Neural cell (in vitro differentiated cells): ENCODE data around the gene NACC2.

Experiments used
- CTCF ChIP-seq: fragments of 450-650 bp; IDR thresholded peaks from 2 replicates; pipeline ENCODE4 v1.5.1; 2014; ENCODE audit warnings: antibody characterized with exemption, mild to moderate bottlenecking, moderate library complexity; ENCODE audit not compliant: poor library complexity, severe bottlenecking
- EZH2 ChIP-seq: fragments of 200-600, 300-800 bp; shearing (Covaris generic), sonication (generic); IDR thresholded peaks from 2 replicates; pipeline ENCODE4 v1.6.1; 2014; ENCODE audit warnings: antibody characterized with exemption, low read length, borderline replicate concordance, mild to moderate bottlenecking; ENCODE audit not compliant: insufficient read depth, poor library complexity, severe bottlenecking
- RAD21 ChIP-seq: fragments of 450-650 bp; conservative IDR thresholded peaks from 2 replicates; pipeline ENCODE4 v1.6.1; 2014; ENCODE audit warnings: antibody characterized with exemption, mild to moderate bottlenecking, moderate library complexity
- TAF1 ChIP-seq: IDR thresholded peaks from 2 replicates; pipeline ENCODE4 v1.6.1; 2012; ENCODE audit warnings: low read depth

DNA sequence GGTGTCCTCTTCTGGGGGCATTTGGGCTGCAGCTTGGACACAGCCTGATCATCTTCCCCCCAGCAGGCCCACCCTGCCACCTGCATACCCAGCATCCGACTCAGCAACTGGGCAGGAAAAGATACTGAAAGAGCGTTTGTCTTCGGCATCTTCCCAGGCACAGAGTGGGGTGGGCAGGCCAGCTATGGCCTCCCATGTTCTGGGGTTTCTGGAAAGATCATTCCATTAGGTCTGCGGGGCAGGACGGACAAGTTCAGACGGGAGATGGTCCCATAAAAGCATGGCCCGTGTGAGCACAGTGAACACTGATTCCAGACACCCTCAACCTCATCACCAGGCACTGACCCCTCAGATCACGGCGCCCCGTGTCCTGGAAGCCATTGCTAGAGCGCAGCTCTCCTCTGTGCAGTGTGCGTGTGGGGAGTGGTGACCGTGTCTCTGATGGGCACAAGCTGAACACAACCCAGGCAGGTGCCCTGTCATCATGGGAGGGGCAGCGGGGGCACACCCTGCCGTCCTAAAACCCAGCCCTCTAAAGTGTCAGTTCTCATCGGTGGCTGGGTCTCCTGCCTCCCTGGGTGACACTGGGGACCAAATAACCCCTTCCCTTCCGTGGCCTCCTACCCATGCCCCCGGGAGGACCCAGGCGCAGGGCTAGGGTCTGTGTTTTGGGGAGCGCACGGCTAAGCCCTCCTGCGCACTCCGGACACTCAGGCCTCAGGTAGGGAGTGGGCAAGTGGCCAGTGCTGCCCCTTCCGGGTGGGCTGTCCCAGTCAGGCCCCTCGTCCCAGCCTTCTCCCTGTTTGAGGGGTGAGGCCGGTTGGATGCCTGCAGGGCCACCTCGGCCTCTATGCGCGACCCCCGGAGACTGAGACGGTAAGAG, 36.8 kb upstream of the NACC2 start:
- TF ChIP-seq EZH2 (no peak), CTCF (no peak), RAD21 (no peak), TAF1 (no peak)
